ENCODE measurements around the gene SACS.

The SACS gene

DNA sequence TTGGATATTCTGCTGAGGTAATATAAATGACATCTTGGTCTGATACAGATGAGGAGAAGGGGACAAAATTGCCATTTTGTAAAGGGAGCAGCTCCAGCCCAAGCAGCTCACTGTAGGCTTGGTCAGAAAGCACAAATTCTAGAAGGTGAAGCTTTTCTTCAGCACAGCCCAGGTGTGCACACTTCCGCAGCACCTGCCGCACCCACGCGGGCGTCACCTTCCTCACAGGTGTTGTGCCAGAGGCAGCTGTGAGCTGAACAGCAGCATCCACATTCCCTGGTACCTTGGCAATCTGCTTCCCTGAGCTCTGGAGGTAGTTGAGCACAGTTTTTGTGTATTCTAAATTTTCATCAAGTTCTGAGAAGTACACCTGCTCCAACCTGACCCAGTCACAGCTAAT, 79.0 kb downstream of the SACS start:
- TF ChIP-seq, protein P1, sequence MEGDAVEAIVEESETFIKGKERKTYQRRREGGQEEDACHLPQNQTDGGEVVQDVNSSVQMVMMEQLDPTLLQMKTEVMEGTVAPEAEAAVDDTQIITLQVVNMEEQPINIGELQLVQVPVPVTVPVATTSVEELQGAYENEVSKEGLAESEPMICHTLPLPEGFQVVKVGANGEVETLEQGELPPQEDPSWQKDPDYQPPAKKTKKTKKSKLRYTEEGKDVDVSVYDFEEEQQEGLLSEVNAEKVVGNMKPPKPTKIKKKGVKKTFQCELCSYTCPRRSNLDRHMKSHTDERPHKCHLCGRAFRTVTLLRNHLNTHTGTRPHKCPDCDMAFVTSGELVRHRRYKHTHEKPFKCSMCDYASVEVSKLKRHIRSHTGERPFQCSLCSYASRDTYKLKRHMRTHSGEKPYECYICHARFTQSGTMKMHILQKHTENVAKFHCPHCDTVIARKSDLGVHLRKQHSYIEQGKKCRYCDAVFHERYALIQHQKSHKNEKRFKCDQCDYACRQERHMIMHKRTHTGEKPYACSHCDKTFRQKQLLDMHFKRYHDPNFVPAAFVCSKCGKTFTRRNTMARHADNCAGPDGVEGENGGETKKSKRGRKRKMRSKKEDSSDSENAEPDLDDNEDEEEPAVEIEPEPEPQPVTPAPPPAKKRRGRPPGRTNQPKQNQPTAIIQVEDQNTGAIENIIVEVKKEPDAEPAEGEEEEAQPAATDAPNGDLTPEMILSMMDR (IDR thresholded peaks at IDR 0.05; ENCODE audit: extremely low read depth, missing control alignments) = no peak
- DNase-seq (ENCODE audit: low spot score) = no peak

DNA sequence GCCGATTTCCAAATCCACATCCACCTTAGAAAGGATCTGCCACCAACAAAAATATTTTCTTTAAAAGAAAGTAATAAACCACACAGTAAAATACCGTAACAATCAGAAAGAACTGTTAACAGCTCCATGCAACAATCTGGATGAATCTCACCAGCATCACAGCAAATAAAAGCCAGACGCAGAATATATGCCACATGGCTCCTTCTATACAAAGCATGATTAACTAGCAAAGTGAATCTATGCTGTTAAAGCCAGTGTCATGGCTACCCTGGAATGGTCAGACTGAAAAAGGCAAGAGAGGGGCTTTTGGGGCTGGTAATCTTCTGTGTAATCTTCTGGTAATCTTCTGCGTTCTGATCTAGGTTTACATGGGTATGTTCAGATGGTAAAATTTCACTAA, 81.3 kb downstream of the SACS start:
- TF ChIP-seq, protein P1 (IDR thresholded peaks at IDR 0.05; ENCODE audit: extremely low read depth, missing control alignments) = no peak

GRCh38 chr13:23350009-23350408, 83.5 kb downstream of the SACS start:
- TF ChIP-seq, protein P1 (IDR thresholded peaks at IDR 0.05; ENCODE audit: extremely low read depth, missing control alignments) = no peak
- no peak for DNase-seq (ENCODE audit: low spot score)

More for the DNA sequence above, 81.3 kb downstream of the SACS start:
- no peak for DNase-seq (ENCODE audit: low spot score)

- TF ChIP-seq, protein P1 (IDR thresholded peaks at IDR 0.05; ENCODE audit: extremely low read depth, missing control alignments) = no peak
- DNase-seq (ENCODE audit: low spot score) = no peak
These were observed 84.2 kb downstream of the SACS start for GRCh38 chr13:23349161-23349897.

- no peak for DNase-seq (ENCODE audit: low spot score)
- TF ChIP-seq, protein P1 (IDR thresholded peaks at IDR 0.05; ENCODE audit: extremely low read depth, missing control alignments) = no peak
These were observed 85.0 kb downstream of the SACS start for GRCh38 chr13:23348262-23349127.

GRCh38 chr13:23347601-23348000, 85.9 kb downstream of the SACS start:
- DNase-seq (ENCODE audit: low spot score) = no peak
- TF ChIP-seq, protein P1 (IDR thresholded peaks at IDR 0.05; ENCODE audit: extremely low read depth, missing control alignments) = no peak

Measured in GM20000 (cell line).